ENCODE results near the gene CASD1.

Gene CASD1

DNA sequence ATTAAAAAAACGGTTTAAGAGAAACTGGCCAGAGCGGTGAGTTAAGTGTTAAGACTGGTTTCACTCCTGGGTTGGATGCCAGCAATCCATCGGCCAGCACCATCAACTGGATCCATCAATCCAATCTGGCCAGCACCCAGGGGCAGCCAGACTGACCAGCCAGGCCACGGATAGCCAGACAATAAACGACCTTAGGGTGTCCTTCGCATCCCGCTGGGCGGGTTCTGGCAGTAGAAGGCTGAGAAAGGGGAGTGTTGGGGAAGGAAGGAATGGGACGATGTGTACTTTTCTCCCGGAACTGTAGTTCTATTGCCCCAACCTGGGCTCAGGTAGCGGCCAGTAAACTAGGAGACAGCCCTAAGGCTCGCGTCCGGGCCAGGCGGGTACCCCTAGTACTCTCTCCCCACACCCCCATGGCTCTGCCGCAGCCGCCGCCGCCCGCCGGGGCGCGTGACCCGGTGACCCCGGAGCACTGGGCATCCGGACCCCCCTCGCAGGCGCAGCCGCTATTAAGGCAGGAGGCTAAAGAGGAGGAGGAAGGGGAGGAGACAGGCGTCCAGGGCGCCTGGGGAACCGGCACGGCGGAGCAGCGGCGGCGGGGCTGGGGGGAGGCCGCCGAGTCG lies at the start of gene CASD1:
Gene CASD1, plus strand, starts transcription at position 546 of the 623 bp plus-strand sequence. CDS start 276 bp downstream, outside the sequence.
- DNase-seq (ENCODE audit: low read depth, low spot score), result no peak

DNA sequence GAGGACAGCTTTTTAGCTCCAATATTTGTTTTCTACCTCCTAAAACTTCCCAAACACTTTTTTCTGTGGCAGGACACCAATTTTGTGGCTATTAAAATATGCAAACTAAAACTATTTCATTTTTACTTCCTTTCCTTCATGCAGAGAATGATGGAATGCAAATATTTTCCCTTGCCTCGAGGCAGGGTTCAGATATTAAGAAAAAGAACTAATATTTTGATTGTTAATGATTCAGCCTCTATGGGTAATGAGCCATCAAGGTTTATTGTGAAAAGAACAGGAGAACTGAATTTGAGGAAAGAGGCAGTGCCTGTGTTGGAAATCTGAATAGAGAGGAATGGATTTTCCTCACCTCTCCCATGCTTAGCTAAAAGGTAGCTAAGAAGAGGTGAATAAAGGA lies 43.1 kb upstream of the CASD1 start:
- no peak for DNase-seq (ENCODE audit: low read depth, low spot score)

DNA sequence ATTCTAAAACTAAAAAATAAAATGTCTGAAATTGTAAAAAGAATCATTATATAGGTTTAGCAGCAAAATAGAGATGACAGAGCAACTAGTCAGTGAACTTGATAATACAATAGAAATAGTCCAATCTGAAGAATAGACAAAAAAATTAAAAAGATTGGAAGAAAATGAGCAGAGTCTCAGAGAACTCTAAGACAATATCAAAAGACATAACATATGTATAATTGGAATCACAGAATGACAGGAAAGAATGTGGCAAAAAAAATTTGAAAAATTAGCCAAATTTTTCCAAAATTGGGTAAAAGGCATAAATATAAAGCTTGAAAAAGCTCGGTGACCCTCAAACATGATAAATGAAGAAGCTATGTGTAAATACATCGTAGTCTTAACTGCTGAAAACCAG lies 38.0 kb upstream of the CASD1 start:
- no peak for DNase-seq (ENCODE audit: low read depth, low spot score)

DNA sequence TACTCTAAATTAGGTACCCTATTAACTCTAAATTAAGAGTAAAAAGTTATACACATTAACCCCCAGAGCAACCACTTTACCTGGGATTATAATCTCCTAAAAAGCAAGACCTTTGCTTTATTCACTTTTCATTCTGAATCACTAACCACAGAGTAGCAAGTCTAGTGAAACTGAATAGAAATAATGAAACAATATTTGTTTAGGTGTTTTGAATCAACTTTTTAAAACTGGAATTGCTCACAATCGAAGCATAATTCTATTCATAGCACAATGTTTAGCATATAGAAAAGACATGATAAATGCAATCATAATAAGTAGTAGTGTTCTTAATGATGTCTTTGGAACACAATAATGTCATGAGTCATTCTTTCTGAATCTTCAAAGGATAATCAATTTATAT lies 37.0 kb upstream of the CASD1 start:
- DNase-seq (ENCODE audit: low read depth, low spot score), result no peak

DNA sequence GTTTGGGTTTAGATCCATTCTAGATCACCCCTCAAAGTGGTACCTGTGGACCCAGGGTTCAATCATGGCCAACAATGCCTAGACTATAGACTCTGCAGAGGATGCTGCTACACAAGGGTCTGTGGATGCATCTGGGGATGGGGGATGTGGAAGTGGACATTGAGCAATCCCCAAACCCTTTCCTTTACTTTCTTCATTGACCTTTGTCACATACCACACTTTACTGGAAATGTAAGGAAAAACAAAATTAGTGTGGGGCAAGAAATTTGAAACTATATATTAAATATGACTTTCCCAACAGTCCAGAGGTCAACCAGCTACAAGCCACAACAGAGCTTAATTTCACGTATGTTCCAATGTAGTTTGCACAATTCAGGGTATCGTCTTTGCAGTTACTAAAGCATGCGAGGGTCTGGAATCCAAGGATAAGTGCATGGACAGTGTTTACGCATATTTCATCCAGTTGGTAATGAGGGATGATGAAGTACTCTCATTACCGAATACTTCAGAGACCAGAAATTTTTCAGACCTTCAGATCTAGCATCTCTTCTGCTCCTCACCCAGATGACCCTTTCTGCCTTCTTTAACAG lies 33.3 kb upstream of the CASD1 start:
- DNase-seq (ENCODE audit: low read depth, low spot score), result no peak

DNA sequence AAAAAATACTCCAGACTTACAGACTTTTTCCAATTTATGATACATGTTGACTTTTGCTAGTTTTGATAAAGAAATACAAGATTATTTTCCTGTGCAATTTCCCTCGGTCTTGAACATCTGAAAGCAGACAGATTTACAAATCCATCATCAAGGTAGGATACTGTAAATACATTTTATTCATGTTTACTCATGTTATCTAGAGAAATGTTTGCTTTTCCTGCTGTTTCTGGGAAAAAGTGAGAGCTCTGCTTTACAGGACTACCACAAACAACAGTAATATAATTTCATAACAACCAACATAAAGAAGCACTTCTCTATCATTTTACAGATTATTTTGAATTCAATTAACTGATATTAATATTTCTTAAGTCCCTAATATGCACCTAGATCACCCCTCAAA lies 31.7 kb upstream of the CASD1 start:
- no peak for DNase-seq (ENCODE audit: low read depth, low spot score)

DNA sequence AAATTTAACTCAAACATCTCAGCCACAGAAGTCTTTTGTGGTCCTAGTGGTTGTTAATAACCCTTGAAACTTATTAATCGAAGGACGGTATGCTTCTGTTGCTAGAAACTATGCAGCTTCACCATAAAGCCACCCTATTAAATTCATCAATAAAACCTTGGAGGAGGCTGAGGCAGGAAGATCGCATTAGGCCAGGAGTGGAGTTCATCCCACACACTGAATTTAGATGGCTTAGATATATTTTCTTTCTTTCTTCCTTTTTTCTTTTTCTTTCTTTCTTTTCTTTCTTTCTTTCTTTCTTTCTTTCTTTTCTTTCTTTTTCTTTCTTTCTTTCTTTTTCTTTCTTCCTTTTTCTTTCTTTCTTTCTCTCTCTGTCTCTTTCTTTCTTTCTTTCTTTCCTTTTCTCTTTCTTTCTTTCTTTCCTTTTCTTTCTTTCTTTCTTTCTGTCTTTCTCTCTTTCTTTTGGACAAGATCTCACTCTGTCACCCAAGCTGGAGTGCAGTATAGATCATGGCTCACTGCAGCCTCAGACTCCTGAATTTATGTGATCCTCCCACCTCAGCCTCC lies 30.9 kb upstream of the CASD1 start:
- DNase-seq (ENCODE audit: low read depth, low spot score), result no peak

DNA sequence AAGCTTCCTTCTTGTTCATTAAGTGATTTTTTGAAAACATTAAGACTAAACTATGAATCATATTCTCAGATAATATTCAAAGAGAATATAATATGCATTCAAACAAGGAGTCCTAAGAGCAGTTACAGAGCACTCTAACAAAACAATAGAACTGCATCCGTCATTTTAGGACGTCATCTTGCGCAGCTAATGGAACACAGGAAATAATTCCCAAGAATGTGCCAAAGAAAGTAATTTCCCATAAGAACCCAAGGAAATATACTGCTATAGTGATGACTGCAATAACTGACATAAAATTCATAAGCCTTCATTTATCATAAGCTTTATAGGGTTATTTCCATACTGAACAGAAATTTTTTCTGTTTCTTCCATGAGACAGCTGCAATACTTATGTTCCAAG lies 28.3 kb upstream of the CASD1 start:
- no peak for DNase-seq (ENCODE audit: low read depth, low spot score)

DNA sequence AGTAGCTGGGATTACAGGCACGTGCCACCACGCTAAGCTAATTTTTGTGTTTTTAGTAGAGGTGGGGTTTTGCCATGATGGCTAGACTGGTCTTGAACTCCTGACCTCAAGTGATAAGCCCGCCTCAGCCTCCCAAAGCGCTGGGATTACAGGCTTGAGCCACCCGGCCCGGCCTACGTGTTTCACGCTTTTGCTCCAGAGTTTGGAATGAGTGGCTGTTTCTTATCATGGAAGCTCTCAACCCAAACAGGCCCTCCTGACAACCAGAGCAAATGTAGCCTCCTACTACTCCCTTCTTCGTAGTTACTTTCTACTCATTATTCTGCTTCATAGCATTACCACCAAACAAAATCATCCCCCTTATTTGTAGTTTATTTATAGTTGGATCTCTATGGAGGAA lies 26.8 kb upstream of the CASD1 start:
- DNase-seq (ENCODE audit: low read depth, low spot score), result no peak

DNA sequence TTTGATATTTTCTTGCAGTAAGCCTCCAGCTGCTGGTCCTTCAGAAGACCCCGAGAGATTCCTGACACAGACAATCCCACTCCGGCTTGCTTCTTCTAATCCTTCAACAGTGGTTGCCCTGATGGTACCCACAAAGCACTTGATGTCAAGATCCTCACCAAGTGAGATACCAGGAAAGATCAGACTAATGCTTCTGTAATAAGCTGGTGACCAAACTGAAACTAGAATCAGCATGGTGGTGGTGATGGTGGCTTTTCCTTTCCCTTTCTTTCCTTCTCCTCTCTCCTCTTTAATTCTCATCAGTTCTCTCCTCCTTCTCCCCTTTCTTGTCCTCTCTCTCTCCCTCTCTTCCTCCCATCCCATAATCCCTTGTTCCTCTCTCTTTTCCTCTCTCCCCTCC lies 25.8 kb upstream of the CASD1 start:
- no peak for DNase-seq (ENCODE audit: low read depth, low spot score)

DNA sequence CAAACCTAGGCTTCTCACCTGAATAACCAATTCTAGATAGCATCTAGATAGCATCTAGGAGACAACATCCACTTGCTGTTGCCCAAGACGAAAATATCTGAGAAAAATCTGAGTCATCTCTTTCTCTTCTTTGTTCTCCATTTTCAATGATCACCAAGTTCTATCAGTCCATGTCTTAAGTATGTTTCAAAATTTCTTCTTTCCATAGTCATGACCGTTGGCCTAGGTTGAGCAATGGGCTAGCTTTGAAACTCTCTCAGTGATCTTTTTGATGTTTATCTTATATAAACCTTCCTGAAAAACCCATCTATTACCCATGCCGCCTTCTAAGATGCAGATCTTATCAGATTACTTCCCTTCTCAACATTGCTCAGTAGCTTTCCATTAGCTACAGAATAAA lies 23.4 kb upstream of the CASD1 start:
- DNase-seq (ENCODE audit: low read depth, low spot score), result no peak

DNA sequence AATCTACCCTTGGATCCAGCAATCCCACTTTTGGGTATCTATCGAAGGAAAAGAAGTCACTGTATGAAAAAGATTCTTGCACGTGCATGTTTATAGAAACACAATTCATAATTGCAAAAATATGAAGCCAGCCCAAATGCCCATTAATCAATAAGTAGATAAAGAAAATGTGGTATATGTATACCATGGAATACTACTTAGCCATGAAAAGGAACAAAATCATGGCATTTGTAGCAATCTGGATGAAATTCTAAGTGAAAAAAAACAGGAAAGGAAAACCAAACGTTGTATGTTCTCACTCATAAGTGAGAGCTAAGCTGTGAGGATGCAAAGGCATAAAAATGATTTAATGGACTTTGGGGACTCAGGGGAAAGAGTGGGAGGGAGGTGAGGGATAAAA lies 18.2 kb upstream of the CASD1 start:
- DNase-seq (ENCODE audit: low read depth, low spot score), result no peak

DNA sequence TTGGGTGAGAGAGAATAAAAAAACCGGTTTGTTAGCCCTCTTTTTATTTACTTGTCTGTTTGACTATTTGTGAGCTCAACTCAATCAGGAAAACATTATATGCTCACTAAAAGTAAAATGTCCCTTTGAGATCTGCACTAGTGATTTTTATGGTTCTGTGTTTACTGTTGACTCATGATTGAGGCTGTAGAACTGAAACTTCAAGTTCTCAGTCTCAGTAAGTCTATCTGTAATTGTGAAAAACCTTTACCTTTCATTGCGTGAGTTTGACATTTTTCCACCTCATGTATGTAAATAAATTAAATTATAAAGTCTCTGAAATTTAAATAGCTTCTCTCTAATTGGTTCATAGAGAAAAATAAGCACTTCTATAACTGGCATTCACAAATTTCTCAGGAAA lies 17.0 kb upstream of the CASD1 start:
- DNase-seq (ENCODE audit: low read depth, low spot score), result no peak

DNA sequence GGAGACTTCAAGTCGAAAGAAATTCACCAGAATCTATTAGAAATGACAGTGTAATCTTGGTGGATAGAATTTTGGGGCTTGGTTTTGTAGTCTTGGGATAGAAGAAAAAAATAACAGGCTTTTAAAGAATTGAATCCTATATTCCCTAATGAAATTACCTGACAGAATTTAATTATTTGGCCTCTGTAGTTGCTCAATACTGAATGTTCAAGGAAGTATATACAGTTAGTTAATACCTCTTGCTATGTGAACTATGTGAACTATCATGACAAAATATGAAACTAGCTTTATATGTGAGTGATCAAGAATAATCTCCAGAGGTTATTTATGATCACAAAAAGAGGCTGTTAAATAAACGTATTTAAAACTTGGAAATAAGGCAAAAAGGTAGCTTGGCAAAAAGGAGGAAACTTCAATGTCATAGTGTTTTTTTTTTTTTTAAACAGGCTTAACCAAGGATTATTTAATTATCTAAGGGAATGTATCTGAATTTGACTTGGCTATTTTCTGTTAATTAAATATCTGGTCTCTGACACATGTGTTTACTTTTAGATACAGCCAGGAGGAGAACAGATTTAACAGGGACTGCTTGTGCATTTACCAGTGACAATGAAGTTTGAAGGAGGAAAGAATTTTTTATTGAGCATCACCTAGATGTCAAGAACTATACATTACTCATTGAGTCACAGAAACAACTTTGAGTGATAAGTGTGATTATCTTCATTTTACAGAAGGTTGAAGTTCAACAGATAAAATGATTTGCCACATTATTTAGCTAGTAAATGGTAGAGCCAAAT lies 11.5 kb upstream of the CASD1 start:
- DNase-seq (ENCODE audit: low read depth, low spot score), result no peak

DNA sequence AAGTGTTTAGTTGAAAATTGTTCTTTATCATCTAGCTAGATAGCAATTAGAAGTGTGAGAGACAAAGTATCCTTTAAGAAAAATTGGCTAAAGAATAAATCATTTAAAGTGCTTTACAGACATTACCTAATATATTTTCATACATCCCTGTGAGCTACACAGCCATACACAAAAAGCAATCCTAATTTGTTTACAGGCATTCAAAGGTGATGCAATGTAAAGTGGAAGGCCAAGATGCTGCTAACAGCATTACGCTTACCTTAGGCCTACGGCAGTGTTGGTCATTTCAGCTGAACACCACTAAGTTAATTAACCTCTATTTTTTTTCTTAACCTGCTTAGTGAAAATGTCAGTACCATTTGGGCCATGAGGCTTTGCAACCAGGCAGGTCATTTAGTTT lies 10.7 kb upstream of the CASD1 start:
- DNase-seq (ENCODE audit: low read depth, low spot score), result no peak

DNA sequence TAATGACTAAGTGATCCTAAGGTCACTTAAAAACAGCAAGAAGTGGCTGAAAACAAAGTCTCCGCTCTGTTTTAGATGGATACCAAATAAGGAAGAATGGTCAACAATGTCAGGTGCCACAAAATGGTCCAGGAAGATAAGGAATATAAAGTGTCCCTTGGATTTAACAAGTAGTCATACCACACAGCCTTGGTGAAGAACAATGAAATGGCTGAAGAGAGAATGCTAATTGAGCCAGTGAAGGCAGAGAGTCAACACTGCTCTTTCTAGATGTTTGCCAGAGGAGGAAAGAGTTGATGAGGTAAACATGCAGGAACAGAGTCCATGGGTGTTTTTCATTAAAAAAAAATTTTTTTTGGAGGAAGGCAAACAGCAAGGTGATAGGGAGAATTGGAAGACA lies 2.1 kb upstream of the CASD1 start:
- no peak for DNase-seq (ENCODE audit: low read depth, low spot score)

DNA sequence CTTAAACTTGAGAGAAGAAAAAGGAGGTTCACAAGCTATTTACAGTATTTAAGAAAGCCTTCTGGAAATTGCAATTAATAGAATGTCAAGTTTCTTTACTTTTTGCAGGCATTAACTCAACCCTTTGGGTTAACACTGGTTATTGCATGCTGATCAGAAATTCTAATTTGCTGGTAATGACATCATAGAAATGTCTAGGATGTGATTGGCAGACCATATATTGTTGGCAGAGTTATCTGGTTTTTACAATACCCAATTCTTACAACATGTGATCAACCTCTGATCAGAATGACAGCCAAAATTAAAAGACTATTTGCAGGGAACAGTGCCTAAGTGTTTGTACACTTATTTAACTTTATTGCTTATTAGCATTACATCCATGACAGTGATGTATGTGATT lies 1.6 kb upstream of the CASD1 start:
- DNase-seq (ENCODE audit: low read depth, low spot score), result no peak

DNA sequence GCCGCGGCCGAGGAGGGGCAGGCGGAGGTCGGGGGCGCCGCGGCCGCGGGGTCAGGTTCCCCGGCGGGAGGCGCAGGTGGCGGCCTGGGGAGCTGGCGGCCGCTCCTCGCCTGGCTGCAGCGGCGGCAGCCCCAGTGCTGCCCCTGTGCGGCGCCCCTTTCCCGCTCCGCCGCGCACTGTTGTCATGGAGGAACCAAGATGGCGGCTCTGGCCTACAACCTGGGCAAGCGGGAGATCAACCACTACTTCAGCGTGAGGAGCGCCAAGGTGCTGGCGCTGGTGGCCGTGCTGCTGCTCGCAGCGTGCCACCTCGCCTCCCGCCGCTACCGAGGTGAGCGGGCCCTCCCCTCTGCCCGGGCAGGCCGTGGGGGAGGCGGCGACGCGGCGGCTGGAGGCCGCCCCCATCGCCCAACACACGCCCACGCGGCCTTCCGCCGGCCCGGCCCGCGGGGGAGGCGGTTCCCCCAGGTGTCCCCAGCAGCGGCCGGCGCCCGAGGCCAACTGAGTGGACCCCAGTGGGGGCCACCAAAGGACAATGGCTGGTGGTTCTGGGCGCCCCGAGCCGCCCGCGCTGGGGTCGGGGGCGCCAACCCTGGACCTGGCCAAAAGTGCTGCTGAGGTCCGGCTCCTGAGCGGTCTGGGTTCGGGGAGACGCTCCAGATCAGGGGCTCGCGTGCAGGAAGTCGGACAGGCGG lies 425 bp downstream of the CASD1 start:
- peak; percentile 35 for DNase-seq (ENCODE audit: low read depth, low spot score)

DNA sequence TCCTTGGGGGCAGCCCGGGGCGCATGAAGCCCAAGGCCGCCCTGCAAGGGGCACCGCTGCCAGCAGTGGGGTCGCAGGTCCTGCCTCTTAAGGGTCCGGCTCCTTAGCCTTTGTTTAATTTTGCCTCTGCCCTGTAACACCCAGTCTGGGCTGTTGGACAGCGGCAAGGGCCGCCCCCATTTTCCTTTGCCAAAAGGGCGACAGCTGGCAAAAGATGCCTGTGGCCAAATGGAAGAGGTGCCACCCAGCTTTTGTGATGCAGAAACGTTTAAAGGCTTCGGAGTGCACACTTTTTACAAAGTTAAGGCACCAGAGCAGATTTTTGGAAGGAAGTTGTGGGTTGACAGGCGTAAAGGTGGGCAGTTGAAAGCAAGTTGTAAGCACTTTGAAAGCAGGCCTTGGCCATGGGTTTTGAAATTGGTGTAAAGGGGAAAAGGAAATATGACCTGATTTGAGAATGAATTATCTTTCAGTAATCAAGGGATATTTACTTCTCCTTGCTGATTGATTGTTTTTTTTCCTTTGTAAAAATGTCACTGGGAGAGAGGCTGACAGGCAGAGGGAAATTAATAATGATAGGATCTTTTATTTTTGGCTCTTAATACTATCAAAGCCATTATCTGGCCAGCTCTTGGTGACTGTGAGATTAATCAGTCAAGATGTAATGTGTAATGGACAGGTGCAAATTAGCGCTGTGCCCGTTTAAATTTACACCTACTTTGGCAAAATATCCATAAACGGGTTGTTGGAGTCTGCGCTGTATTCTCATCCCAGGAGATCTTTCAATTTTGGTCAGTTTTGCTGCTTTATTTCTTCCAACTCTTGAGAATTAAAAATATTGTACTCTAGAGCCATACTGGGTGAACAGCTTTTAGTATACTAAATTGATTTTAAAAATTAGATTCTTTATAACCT lies 1.2 kb downstream of the CASD1 start:
- no peak for DNase-seq (ENCODE audit: low read depth, low spot score)

DNA sequence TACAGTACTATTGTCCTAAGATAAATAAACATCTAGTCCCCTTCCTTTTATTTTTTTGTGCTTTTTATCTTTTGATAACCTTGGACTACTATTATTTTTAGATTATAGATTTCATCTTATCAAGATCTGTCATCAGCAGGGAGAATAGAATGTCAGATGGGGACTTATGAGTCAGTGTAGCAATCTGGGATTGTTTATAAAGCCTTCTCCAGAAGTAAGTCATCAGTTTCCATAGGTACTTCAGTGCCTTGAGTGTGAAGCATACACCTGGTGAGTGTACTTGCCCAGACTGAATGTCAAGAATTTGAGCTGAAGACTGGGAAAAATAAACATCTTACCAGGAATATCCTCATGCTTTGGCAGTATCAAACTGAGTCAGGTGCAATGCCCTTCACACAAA lies 2.1 kb downstream of the CASD1 start:
- no peak for DNase-seq (ENCODE audit: low read depth, low spot score)
